Measurements from ENCODE around the gene CA12. TPM values are rescaled to one million over a fixed set of nuclear protein-coding genes. Genes with fewer than 3 reads are reported as not detected.

The CA12 gene
- total and polyA plus RNA-seq, 12 donors, result under 0.01 to 1.4 (median 0.31) TPM; not detected in 2

- WGBS, 4 donors, result 74 to 90% (median 89%) methylated on average over 4 of the region's 4 CpGs
- no peaks in the 10 kb centered on the region for H3K27me3 ChIP-seq
- TF ChIP-seq CTCF (IDR thresholded peaks at IDR 0.05) (no peak), POLR2A (IDR thresholded peaks at IDR 0.05) (no peak)
- H3K27ac ChIP-seq, result no peak overlapping the region
- DNase-seq, result no peak
- no peaks in the 10 kb centered on the region for H3K4me1 ChIP-seq (replicated peaks in 1 of 2)
- no peaks in the 10 kb centered on the region for H3K9me3 ChIP-seq (replicated peaks in 1 of 3)
- intact Hi-C loops (cut with DNase I), result no loop called here
- no peaks in the 10 kb centered on the region for H3K36me3 ChIP-seq (replicated peaks in 1 of 2)
- H3K4me3 ChIP-seq, result no peak overlapping the region
Observed at GRCh38 chr15:63411866-63412265, 30.2 kb upstream of the CA12 start.

GRCh38 chr15:63409179-63409578 lies 27.5 kb upstream of the CA12 start:
- no peak overlapping the region for H3K27ac ChIP-seq
- no peak for DNase-seq
- no peaks in the 10 kb centered on the region for H3K27me3 ChIP-seq
- H3K36me3 ChIP-seq (replicated peaks in 1 of 2), result no peaks in the 10 kb centered on the region
- WGBS, 4 donors, result 94 to 99% (median 97%) methylated on average over 5 of the region's 5 CpGs
- no peaks in the 10 kb centered on the region for H3K4me1 ChIP-seq (replicated peaks in 1 of 2)
- H3K9me3 ChIP-seq (replicated peaks in 1 of 3), result no peaks in the 10 kb centered on the region
- intact Hi-C loops (cut with DNase I), result loop anchor here in 1 of 2 donors (10.0 kb wide), 1 partner anchor 244 kb away; no protein-coding TSS in a partner anchor
- no peak overlapping the region for H3K4me3 ChIP-seq
- TF ChIP-seq POLR2A (IDR thresholded peaks at IDR 0.05) (no peak), CTCF (IDR thresholded peaks at IDR 0.05) (no peak)

GRCh38 chr15:63408524-63408923 lies 26.9 kb upstream of the CA12 start:
- Histone ChIP-seq H3K4me3 (no peak overlapping the region), H3K9me3 (replicated peaks in 1 of 3) (no peaks in the 10 kb centered on the region), H3K27ac (no peak overlapping the region), H3K4me1 (replicated peaks in 1 of 2) (no peaks in the 10 kb centered on the region), H3K36me3 (replicated peaks in 1 of 2) (no peaks in the 10 kb centered on the region), H3K27me3 (no peaks in the 10 kb centered on the region)
- intact Hi-C loops (cut with DNase I), result loop anchor here in 1 of 2 donors (10.0 kb wide), 1 partner anchor 244 kb away; no protein-coding TSS in a partner anchor
- no peak for DNase-seq
- WGBS, 4 donors, result 64 to 73% (median 70%) methylated on average over 2 of the region's 2 CpGs
- no peak for TF ChIP-seq POLR2A (IDR thresholded peaks at IDR 0.05)
- TF ChIP-seq CTCF (IDR thresholded peaks at IDR 0.05), result no peak

GRCh38 chr15:63407612-63408011 lies 26.0 kb upstream of the CA12 start:
- no peaks in the 10 kb centered on the region for H3K4me1 ChIP-seq (replicated peaks in 1 of 2)
- H3K9me3 ChIP-seq (replicated peaks in 1 of 3), result no peaks in the 10 kb centered on the region
- no peak overlapping the region for H3K27ac ChIP-seq
- no peaks in the 10 kb centered on the region for H3K27me3 ChIP-seq
- no peaks in the 10 kb centered on the region for H3K36me3 ChIP-seq (replicated peaks in 1 of 2)
- intact Hi-C loops (cut with DNase I), result loop anchor here in 1 of 2 donors (10.0 kb wide), 1 partner anchor 243 kb away; no protein-coding TSS in a partner anchor
- no peak overlapping the region for H3K4me3 ChIP-seq
- 61 to 75% (median 67%) methylated on average over 5 of the region's 5 CpGs for WGBS, 4 donors
- TF ChIP-seq CTCF (IDR thresholded peaks at IDR 0.05) (no peak), POLR2A (IDR thresholded peaks at IDR 0.05) (no peak)
- DNase-seq, result no peak
